Keratinocyte (primary cell): ENCODE data around the gene TMC1.

Source experiments
- CTCF ChIP-seq, 3 experiments: IDR thresholded peaks in 1 of 3; conservative IDR thresholded peaks in 1 of 3; optimal IDR thresholded peaks in 1 of 3; 2 replicates in 2 of 3; 3 replicates in 1 of 3; pipeline versions ENCODE3 to v1.5.1; 2011; ENCODE audit warnings: low read length in 3 of 3, mild to moderate bottlenecking in 3 of 3, moderate library complexity in 2 of 3, control low read depth in 1 of 3, inconsistent platforms in 1 of 3; ENCODE audit not compliant: insufficient read depth in 2 of 3; ENCODE audit errors: extremely low read depth in 1 of 3
- EZH2 ChIP-seq: IDR thresholded peaks from one replicate; pipeline ENCODE4 v1.6.1; 2012; ENCODE audit warnings: inconsistent platforms, mild to moderate bottlenecking, low read length, moderate library complexity

- TF ChIP-seq CTCF (optimal IDR thresholded peaks at IDR 0.05 in 1 of 3, IDR thresholded peaks at IDR 0.05 in 1 of 3, conservative IDR thresholded peaks at IDR 0.05 in 1 of 3; ENCODE audit: extremely low read depth in 1 of 3, insufficient read depth in 2 of 3, low read length in 3 of 3) = no peak
- TF ChIP-seq EZH2 = no peak
These were observed 79.3 kb downstream of the TMC1 start for GRCh38 chr9:72600671-72601070.
